Naive thymus-derived CD4-positive, alpha-beta T cell (primary cell): ENCODE results near the gene C18orf32. TPM values are rescaled to one million over a fixed set of nuclear protein-coding genes. Genes with fewer than 3 reads are reported as not detected.
"Not testable (repeated sequence)": the region's sequence is repeated elsewhere in the genome, so short reads cannot be mapped to it uniquely, and the experiment has no call there.

ENCODE experiments used
- ATAC-seq: fragments of 150-1000 bp; cut with Tn5 transposase; 2 replicates; pipeline ENCODE4 v1.10.0; 2021; ENCODE audit warnings: mild to moderate bottlenecking, moderate library complexity
- CTCF ChIA-PET: fragments of 350-600 bp; sonication (Branson Sonifier 250); formaldehyde crosslinking; loops from one replicate; lab custom pipeline; 2021; ENCODE audit warnings: antibody characterized with exemption; lab: Charles Lee
- POLR2A ChIA-PET: fragments of 350-600 bp; sonication (Branson Sonifier 250); formaldehyde crosslinking; loops from one replicate; lab custom pipeline; 2021; ENCODE audit warnings: antibody characterized with exemption, inconsistent platforms; lab: Charles Lee
- DNase-seq, 9 donors: peaks; one replicate each; pipeline versions ENCODE4 v3.0.0 to v3.0.0-alpha.2; 2020 to 2022; ENCODE audit warnings: mixed read lengths in 1 of 9
- H3K27ac ChIP-seq: one replicate; pipeline ENCODE4 v1.7.0; 2013; ENCODE audit warnings: mild to moderate bottlenecking, low read depth, low read length, moderate library complexity
- H3K27me3 ChIP-seq, 2 donors: one replicate each; pipeline ENCODE4 v1.7.0; 2013; ENCODE audit warnings: low read length in 2 of 2, mild to moderate bottlenecking in 2 of 2, moderate library complexity in 2 of 2; ENCODE audit not compliant: control insufficient read depth in 2 of 2, insufficient read depth in 2 of 2
- H3K36me3 ChIP-seq, 3 experiments: 1 replicate in 2 of 3; 2 replicates in 1 of 3; pipeline ENCODE4 v1.7.0; 2013; ENCODE audit warnings: low read length in 3 of 3, mild to moderate bottlenecking in 3 of 3, moderate library complexity in 1 of 3; ENCODE audit not compliant: insufficient read depth in 3 of 3, control insufficient read depth in 2 of 3
- H3K4me1 ChIP-seq, 2 donors: one replicate each; pipeline ENCODE4 v1.7.0; 2013; ENCODE audit warnings: low read length in 2 of 2, mild to moderate bottlenecking in 2 of 2, moderate library complexity in 1 of 2; ENCODE audit not compliant: control insufficient read depth in 2 of 2, insufficient read depth in 2 of 2
- H3K4me3 ChIP-seq: 2 replicates; pipeline ENCODE4 v1.7.0; 2013; ENCODE audit warnings: mild to moderate bottlenecking, low read length
- H3K9me3 ChIP-seq, 3 experiments: 1 replicate in 2 of 3; 2 replicates in 1 of 3; pipeline ENCODE4 v1.7.0; 2013; ENCODE audit warnings: low read length in 3 of 3; ENCODE audit not compliant: control insufficient read depth in 2 of 3
- H3K27ac Mint-ChIP-seq, 9 donors: one replicate each; pipeline ENCODE4 v1.8.0; 2020 to 2022; ENCODE audit warnings: mixed read lengths in 9 of 9, mild to moderate bottlenecking in 8 of 9, moderate library complexity in 5 of 9, inconsistent platforms in 2 of 9
- H3K27me3 Mint-ChIP-seq, 5 donors: one replicate each; pipeline ENCODE4 v1.8.0; 2021 to 2022; ENCODE audit warnings: mixed read lengths in 5 of 5, mild to moderate bottlenecking in 1 of 5
- H3K36me3 Mint-ChIP-seq, 5 donors: one replicate each; pipeline ENCODE4 v1.8.0; 2020 to 2022; ENCODE audit warnings: mixed read lengths in 5 of 5, mild to moderate bottlenecking in 3 of 5, inconsistent platforms in 1 of 5
- H3K4me1 Mint-ChIP-seq, 7 donors: one replicate each; pipeline ENCODE4 v1.8.0; 2020 to 2022; ENCODE audit warnings: mixed read lengths in 7 of 7, mild to moderate bottlenecking in 3 of 7, inconsistent platforms in 1 of 7
- H3K4me3 Mint-ChIP-seq, 10 donors: one replicate each; pipeline ENCODE4 v1.8.0; 2020 to 2022; ENCODE audit warnings: mild to moderate bottlenecking in 10 of 10, mixed read lengths in 10 of 10, moderate library complexity in 6 of 10, inconsistent platforms in 2 of 10
- H3K9me3 Mint-ChIP-seq, 11 donors: one replicate each; pipeline ENCODE4 v1.8.0; 2020 to 2022; ENCODE audit warnings: mixed read lengths in 11 of 11, mild to moderate bottlenecking in 4 of 11, inconsistent platforms in 1 of 11, moderate library complexity in 1 of 11
- intact Hi-C, 2 donors: fragments of 100-400 bp; cut with micrococcal nuclease; formaldehyde crosslinking; loops; one replicate each; pipeline ENCODE4 v1.15.1; 2023
- polyA plus RNA-seq, 2 donors: library from polyadenylated mRNA; unstranded; fragments of 300-500 nt; fragmentation: Illumina TruSeq; gene quantifications; one replicate each; pipeline ENCODE4 v1.2.3, GENCODE V29; 2021
- total RNA-seq, 6 experiments: library from RNA in 5 of 6; stranded (reverse) in 5 of 6; gene quantifications; 1 replicate in 5 of 6; 2 replicates in 1 of 6; pipeline ENCODE4 v1.2.3 and lab custom pipeline; 2021 to 2026

C18orf32 gene
- total and polyA plus RNA-seq, 7 experiments from 2014 or later, result 22.5 to 84.1 (median 49.2) TPM

- H3K9me3 ChIP-seq, result no peaks in the 10 kb centered on the region
- Mint-ChIP-seq H3K4me1 (peaks cover 34 to 62% (median 47%) of the 10 kb centered on the region in 7 donors), H3K27ac (peak overlapping the region; percentile 67 to 89 (median 83)), H3K27me3 (peaks cover 0 to 6% (median 0%) of the 10 kb centered on the region in 5 donors), H3K9me3 (no peaks in the 10 kb centered on the region), H3K4me3 (peak overlapping the region; percentile 88 to 95 (median 94)), H3K36me3 (peaks cover 0 to 12% (median 10%) of the 10 kb centered on the region in 5 donors)
- ChIA-PET CTCF (interaction anchor here (0.6 kb wide), 3 partner anchors 26 to 897 kb away, joined by 3 to 10 read pairs (median 5); no protein-coding TSS in a partner anchor), POLR2A (interaction anchor here (0.6 to 3.6 kb wide), 8 partner anchors 10 to 819 kb away, joined by 3 to 31 read pairs (median 5); partner anchors contain the start of genes C18orf32 and CFAP53)
- ATAC-seq (peak; percentile 19), DNase-seq (peak in 3 of 9 donors; percentile 4 to 17 (median 5))
- H3K4me1 ChIP-seq, result peaks cover 14 to 26% of the 10 kb centered on the region in 2 donors
- H3K36me3 ChIP-seq, result peaks cover 0 to 5% (median 0%) of the 10 kb centered on the region in 3 experiments
- H3K4me3 ChIP-seq, result peak overlapping the region; percentile 86
- H3K27me3 ChIP-seq, result no peaks in the 10 kb centered on the region
- peak overlapping the region; percentile 80 for H3K27ac ChIP-seq
- intact Hi-C loops, result loop anchor here (1.0 to 5.0 kb wide), 7 partner anchors 28 to 829 kb away; partner anchors contain the start of genes C18orf32 (in 2 of the 2), RPL17 (in 2 of the 2), ACAA2 (in 1 of the 2) and CFAP53 (in 1 of the 2)
These were observed 27.4 kb downstream of the C18orf32 start for GRCh38 chr18:49459404-49460171.

GRCh38 chr18:49457616-49458015 lies 29.4 kb downstream of the C18orf32 start:
- CTCF ChIA-PET, result no interaction called here

GRCh38 chr18:49456794-49457193 lies 30.2 kb downstream of the C18orf32 start:
- Mint-ChIP-seq H3K4me3 (peak overlapping the region in 1 of 10 donors; percentile 27), H3K27ac (peak overlapping the region in 1 of 9 donors; percentile 73), H3K4me1 (peaks cover 34 to 83% (median 64%) of the 10 kb centered on the region in 7 donors), H3K36me3 (peaks cover 8 to 34% (median 27%) of the 10 kb centered on the region in 5 donors), H3K9me3 (peaks cover 0 to 11% (median 2%) of the 10 kb centered on the region in 11 donors), H3K27me3 (no peaks in the 10 kb centered on the region)
- CTCF ChIA-PET, result interaction anchor here (0.9 to 1.4 kb wide), 2 partner anchors 9 to 10 kb away, joined by 3 to 5 read pairs; no protein-coding TSS in a partner anchor
- no peak overlapping the region for H3K27ac ChIP-seq
- ATAC-seq, result no peak
- DNase-seq, result no peak
- peaks cover 0 to 5% (median 0%) of the 10 kb centered on the region in 3 experiments for H3K36me3 ChIP-seq
- no peaks in the 10 kb centered on the region for H3K27me3 ChIP-seq
- H3K9me3 ChIP-seq, result no peaks in the 10 kb centered on the region
- POLR2A ChIA-PET, result interaction anchor here (0.9 to 2.1 kb wide), 2 partner anchors 24 to 31 kb away, joined by 3 to 5 read pairs; partner anchors contain the start of gene C18orf32
- peaks cover 14 to 26% of the 10 kb centered on the region in 2 donors for H3K4me1 ChIP-seq
- H3K4me3 ChIP-seq, result no peak overlapping the region
- intact Hi-C loops, result no loop called here

More at GRCh38 chr18:49457616-49458015, 29.4 kb downstream of the C18orf32 start:
- peak overlapping the region in 1 of 9 donors; percentile 12 for H3K27ac Mint-ChIP-seq
- Histone ChIP-seq H3K27ac (no peak overlapping the region), H3K4me1 (peaks cover 14 to 26% of the 10 kb centered on the region in 2 donors), H3K27me3 (no peaks in the 10 kb centered on the region), H3K36me3 (peaks cover 0 to 5% (median 0%) of the 10 kb centered on the region in 3 experiments), H3K4me3 (no peak overlapping the region), H3K9me3 (no peaks in the 10 kb centered on the region)
- peaks cover 4 to 28% (median 21%) of the 10 kb centered on the region in 5 donors for H3K36me3 Mint-ChIP-seq
- peak overlapping the region in 2 of 10 donors; percentile 19 to 31 for H3K4me3 Mint-ChIP-seq
- no peaks in the 10 kb centered on the region for H3K27me3 Mint-ChIP-seq
- intact Hi-C loops, result no loop called here
- ATAC-seq (no peak), DNase-seq (no peak)
- H3K4me1 Mint-ChIP-seq, result peaks cover 34 to 79% (median 59%) of the 10 kb centered on the region in 7 donors
- POLR2A ChIA-PET, result interaction anchor here (2.1 kb wide), 1 partner anchor 30 kb away, joined by 5 read pairs; the partner anchor contains the start of gene C18orf32
- peaks cover 0 to 6% (median 0%) of the 10 kb centered on the region in 11 donors for H3K9me3 Mint-ChIP-seq

- Mint-ChIP-seq H3K9me3 (peaks cover 0 to 48% (median 10%) of the 10 kb centered on the region in 11 donors), H3K36me3 (peaks cover 17 to 66% (median 49%) of the 10 kb centered on the region in 5 donors), H3K4me1 (peaks cover 23 to 58% (median 46%) of the 10 kb centered on the region in 7 donors)
- H3K9me3 ChIP-seq, H3K27ac Mint-ChIP-seq, DNase-seq, H3K27ac ChIP-seq, intact Hi-C loops, H3K27me3 Mint-ChIP-seq, POLR2A ChIA-PET, H3K4me3 Mint-ChIP-seq, H3K4me3 ChIP-seq, H3K27me3 ChIP-seq, ATAC-seq, CTCF ChIA-PET: not testable (repeated sequence)
- peaks cover 0 to 10% of the 10 kb centered on the region in 2 donors for H3K4me1 ChIP-seq
- H3K36me3 ChIP-seq, result peaks cover 0 to 13% (median 0%) of the 10 kb centered on the region in 3 experiments
These were observed 34.5 kb downstream of the C18orf32 start for GRCh38 chr18:49452534-49452933.

GRCh38 chr18:49447810-49448745 lies 39.0 kb downstream of the C18orf32 start:
- peaks cover 13 to 61% (median 48%) of the 10 kb centered on the region in 5 donors for H3K36me3 Mint-ChIP-seq
- no peak overlapping the region for H3K27ac Mint-ChIP-seq
- ATAC-seq (peak; percentile 57), DNase-seq (peak in 8 of 9 donors; percentile 8 to 63 (median 28))
- H3K4me3 ChIP-seq, result no peak overlapping the region
- no peak overlapping the region for H3K4me3 Mint-ChIP-seq
- peaks cover 0 to 13% (median 0%) of the 10 kb centered on the region in 3 experiments for H3K36me3 ChIP-seq
- no peaks in the 10 kb centered on the region for H3K27me3 ChIP-seq
- intact Hi-C loops, result loop anchor here (1.0 to 5.0 kb wide), 6 partner anchors 197 to 773 kb away; no protein-coding TSS in a partner anchor
- H3K27me3 Mint-ChIP-seq, result no peaks in the 10 kb centered on the region
- ChIA-PET CTCF (interaction anchor here (1.1 kb wide), 1 partner anchor 9 kb away, joined by 5 read pairs; no protein-coding TSS in a partner anchor), POLR2A (no interaction called here)
- H3K9me3 Mint-ChIP-seq, result peaks cover 0 to 45% (median 7%) of the 10 kb centered on the region in 11 donors
- H3K4me1 ChIP-seq, result no peaks in the 10 kb centered on the region
- H3K27ac ChIP-seq, result no peak overlapping the region
- H3K4me1 Mint-ChIP-seq, result peaks cover 11 to 48% (median 30%) of the 10 kb centered on the region in 7 donors
- H3K9me3 ChIP-seq, result peaks cover 0 to 8% (median 0%) of the 10 kb centered on the region in 3 experiments
